ENCODE measurements around the gene CCDC61. TPM values are rescaled to one million over a fixed set of nuclear protein-coding genes. Genes with fewer than 3 reads are reported as not detected.

The CCDC61 gene
- total RNA-seq, 2 donors from 2014 or later = 7.8 to 14.5 TPM

GRCh38 chr19:46022431-46023310 is 27.4 kb downstream of the CCDC61 start, which contains the start of gene PGLYRP1:
Gene PGLYRP1 (minus strand): TSS chr19:46023053. CDS start chr19:46023021, 32 bp downstream.
- intact Hi-C loops (cut with DNase I) = no loop called here
- no peaks in the 10 kb centered on the region for H3K36me3 ChIP-seq (replicated peaks in 1 of 2; ENCODE audit: insufficient read depth in 1 of 2, low read depth in 2 of 2)
- TF ChIP-seq POLR2A (IDR thresholded peaks at IDR 0.05) (no peak), CTCF (IDR thresholded peaks at IDR 0.05) (no peak)
- H3K4me3 ChIP-seq = no peak within 1 kb of the TSS
- ATAC-seq (no peak), DNase-seq (no peak)
- H3K9me3 ChIP-seq = no peaks in the 10 kb centered on the region
- H3K27ac ChIP-seq = no peak within 1 kb of the TSS
- H3K4me1 ChIP-seq = no peaks in the 10 kb centered on the region
- WGBS, 2 donors = 20 to 21% methylated on average over 27 to 47 of the region's 47 CpGs
- peaks cover 2 to 15% of the 10 kb centered on the region in 2 donors for H3K27me3 ChIP-seq

- Histone ChIP-seq H3K4me3 (no peak overlapping the region), H3K27me3 (peaks cover 2 to 15% of the 10 kb centered on the region in 2 donors), H3K9me3 (no peaks in the 10 kb centered on the region), H3K4me1 (no peaks in the 10 kb centered on the region), H3K36me3 (replicated peaks in 1 of 2; ENCODE audit: insufficient read depth in 1 of 2, low read depth in 2 of 2) (no peaks in the 10 kb centered on the region), H3K27ac (no peak overlapping the region)
- DNase-seq = no peak
- no peak for ATAC-seq
- no peak for TF ChIP-seq CTCF (IDR thresholded peaks at IDR 0.05)
- no peak for TF ChIP-seq POLR2A (IDR thresholded peaks at IDR 0.05)
- intact Hi-C loops (cut with DNase I) = no loop called here
- WGBS, 2 donors = 58 to 60% methylated on average over 11 of the region's 11 CpGs
Observed at GRCh38 chr19:46023311-46023779, 28.1 kb downstream of the CCDC61 start.

GRCh38 chr19:46025835-46026234 is 30.6 kb downstream of the CCDC61 start:
- Histone ChIP-seq H3K9me3 (no peaks in the 10 kb centered on the region), H3K27me3 (peaks cover 2 to 15% of the 10 kb centered on the region in 2 donors), H3K4me3 (no peak overlapping the region), H3K36me3 (replicated peaks in 1 of 2; ENCODE audit: insufficient read depth in 1 of 2, low read depth in 2 of 2) (no peaks in the 10 kb centered on the region), H3K4me1 (no peaks in the 10 kb centered on the region), H3K27ac (no peak overlapping the region)
- no peak for DNase-seq
- TF ChIP-seq POLR2A (IDR thresholded peaks at IDR 0.05) (no peak), CTCF (IDR thresholded peaks at IDR 0.05) (no peak)
- no peak for ATAC-seq
- WGBS, 2 donors = 58 to 70% methylated on average over 3 of the region's 3 CpGs
- intact Hi-C loops (cut with DNase I) = loop anchor here (5.0 kb wide), 1 partner anchor 236 kb away; no protein-coding TSS in a partner anchor

GRCh38 chr19:46030812-46031550 is 35.7 kb downstream of the CCDC61 start:
- DNase-seq = no peak
- no peak for ATAC-seq

More at GRCh38 chr19:46030812-46031550, 35.7 kb downstream of the CCDC61 start:
- Histone ChIP-seq H3K4me1 (no peaks in the 10 kb centered on the region), H3K27ac (no peak overlapping the region), H3K4me3 (no peak overlapping the region), H3K36me3 (replicated peaks in 1 of 2; ENCODE audit: insufficient read depth in 1 of 2, low read depth in 2 of 2) (no peaks in the 10 kb centered on the region), H3K27me3 (no peaks in the 10 kb centered on the region), H3K9me3 (no peaks in the 10 kb centered on the region)
- TF ChIP-seq POLR2A (IDR thresholded peaks at IDR 0.05) = no peak
- TF ChIP-seq CTCF (IDR thresholded peaks at IDR 0.05) = no peak
- 50 to 53% methylated on average over 12 of the region's 12 CpGs for WGBS, 2 donors
- intact Hi-C loops (cut with DNase I) = no loop called here

All from body of pancreas (tissue), 4 donors.